Measurements from ENCODE around the gene NCAM1. TPM values are rescaled to one million over a fixed set of nuclear protein-coding genes. Genes with fewer than 3 reads are reported as not detected.

The NCAM1 gene
- total and polyA plus RNA-seq, 2 of the 13 experiments (the other 11 are each of a cell fraction or from before 2014, with no cell fraction given) = 0.05 TPM; not detected in 1

GRCh38 chr11:113161711-113162591 lies 200.7 kb downstream of the NCAM1 start:
- Histone ChIP-seq H4K20me1 (ENCODE audit: insufficient read depth, low read length) (no peaks in the 10 kb centered on the region), H3K9ac (ENCODE audit: insufficient read depth, low read depth, low read length) (no peak overlapping the region), H3K9me3 (ENCODE audit: low read length) (no peaks in the 10 kb centered on the region), H3K36me3 (replicated peaks in 1 of 2; ENCODE audit: control insufficient read depth in 1 of 2, insufficient read depth in 2 of 2, low read length in 2 of 2) (no peaks in the 10 kb centered on the region), H3K27me3 (ENCODE audit: control insufficient read depth in 1 of 2, insufficient read depth in 2 of 2, low read length in 2 of 2) (no peaks in the 10 kb centered on the region), H3K4me2 (ENCODE audit: low read depth, low read length) (no peak overlapping the region), H3K4me1 (ENCODE audit: insufficient read depth, low read length) (no peaks in the 10 kb centered on the region), H3K27ac (ENCODE audit: extremely low read length, insufficient read depth, low read length) (no peak overlapping the region), H3K79me2 (ENCODE audit: insufficient read depth, low read length) (no peaks in the 10 kb centered on the region), H3K4me3 (replicated peaks in 1 of 3; ENCODE audit: insufficient read depth in 1 of 3, low read depth in 2 of 3, low read length in 3 of 3) (no peak overlapping the region), H2AFZ (ENCODE audit: low read length) (no peak overlapping the region)
- in situ Hi-C loops (cut with HindIII; ENCODE audit: extremely low pct_ligation_motif_present, low pct_unique_long_range_greater_than_20kb) = no loop called here
- FAIRE-seq = no peak
- TF ChIP-seq NKX3-1 (CRISPR knock-in tag; IDR thresholded peaks at IDR 0.05) (no peak), YEATS4 (CRISPR knock-in tag; IDR thresholded peaks at IDR 0.05; ENCODE audit: borderline replicate concordance) (no peak), CBFB (CRISPR knock-in tag; IDR thresholded peaks at IDR 0.05) (no peak)
- ATAC-seq = no peak
- WGBS (ENCODE audit: low lambda C conversion rate) = 32% methylated on average over 5 of the region's 5 CpGs
- no peak for DNase-seq (ENCODE audit: low spot score)
- no TSS peak for BruUV-seq (replicated peaks)
- ChIA-PET CTCF (ENCODE audit: low intra/inter-chr PET ratio, low total read pairs) (no interaction called here), POLR2A (no interaction called here)
- intact Hi-C loops (cut with micrococcal nuclease; ENCODE audit: unreplicated experiment) = no loop called here

GRCh38 chr11:113162592-113162962 lies 201.4 kb downstream of the NCAM1 start:
- H3K79me2 ChIP-seq (ENCODE audit: insufficient read depth, low read length) = no peaks in the 10 kb centered on the region
- H3K9me3 ChIP-seq (ENCODE audit: low read length) = no peaks in the 10 kb centered on the region
- H3K27ac ChIP-seq (ENCODE audit: extremely low read length, insufficient read depth, low read length) = no peak overlapping the region
- no peak overlapping the region for H3K4me3 ChIP-seq (replicated peaks in 1 of 3; ENCODE audit: insufficient read depth in 1 of 3, low read depth in 2 of 3, low read length in 3 of 3)
- in situ Hi-C loops (cut with HindIII; ENCODE audit: extremely low pct_ligation_motif_present, low pct_unique_long_range_greater_than_20kb) (no loop called here), intact Hi-C loops (cut with micrococcal nuclease; ENCODE audit: unreplicated experiment) (no loop called here)
- H3K4me1 ChIP-seq (ENCODE audit: insufficient read depth, low read length) = no peaks in the 10 kb centered on the region
- CTCF ChIA-PET (ENCODE audit: low intra/inter-chr PET ratio, low total read pairs) = no interaction called here
- no peaks in the 10 kb centered on the region for H4K20me1 ChIP-seq (ENCODE audit: insufficient read depth, low read length)
- no peak for ATAC-seq
- 47% methylated on average over 10 of the region's 10 CpGs for WGBS (ENCODE audit: low lambda C conversion rate)
- H3K9ac ChIP-seq (ENCODE audit: insufficient read depth, low read depth, low read length) = no peak overlapping the region
- no peak overlapping the region for H3K4me2 ChIP-seq (ENCODE audit: low read depth, low read length)
- no peaks in the 10 kb centered on the region for H3K36me3 ChIP-seq (replicated peaks in 1 of 2; ENCODE audit: control insufficient read depth in 1 of 2, insufficient read depth in 2 of 2, low read length in 2 of 2)
- H2AFZ ChIP-seq (ENCODE audit: low read length) = no peak overlapping the region
- no peaks in the 10 kb centered on the region for H3K27me3 ChIP-seq (ENCODE audit: control insufficient read depth in 1 of 2, insufficient read depth in 2 of 2, low read length in 2 of 2)
- TF ChIP-seq CTCF (CRISPR knock-in tag; IDR thresholded peaks at IDR 0.05) (0 out of 2 replicates have a peak, but pooled peaks have one; percentile 14), CBX1 (IDR thresholded peaks at IDR 0.05; ENCODE audit: low read depth) (no peak)
- BruUV-seq (replicated peaks) = no TSS peak
- FAIRE-seq = no peak
- POLR2A ChIA-PET = no interaction called here
- no peak for DNase-seq (ENCODE audit: low spot score)
